ENCODE measurements around the gene PRELP.

Gene PRELP

DNA sequence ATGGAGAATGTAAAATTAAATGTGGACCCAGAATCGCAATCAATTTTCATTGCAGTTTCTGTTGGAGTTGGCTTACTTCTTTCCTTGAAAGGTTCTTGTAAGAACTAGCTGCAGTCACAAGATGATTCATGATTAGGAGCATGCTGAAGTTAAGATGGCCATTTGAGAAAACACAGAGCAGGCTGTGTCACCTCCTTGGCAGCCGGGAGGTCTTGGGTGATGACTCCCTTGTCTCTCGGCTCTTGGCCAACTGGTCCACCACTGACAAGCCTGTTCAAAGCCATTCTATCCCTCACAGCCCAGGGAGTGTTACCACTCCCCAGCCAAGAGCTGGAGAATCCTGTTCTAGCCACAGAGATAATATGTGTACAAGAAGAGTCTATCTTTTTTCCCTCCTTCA, 58.9 kb downstream of the PRELP start:
- DNase-seq (ENCODE audit: low spot score in 2 of 2): no peak
- H3K4me3 ChIP-seq: no peak overlapping the region
- H3K27me3 ChIP-seq (ENCODE audit: low read depth): no peaks in the 10 kb centered on the region
- no peaks in the 10 kb centered on the region for H3K4me1 ChIP-seq
- in situ Hi-C loops (cut with MboI; ENCODE audit: low sequenced_read_pairs): no loop called here
- H3K9me3 ChIP-seq: no peaks in the 10 kb centered on the region
- H3K36me3 ChIP-seq (replicated peaks): no peaks in the 10 kb centered on the region

DNA sequence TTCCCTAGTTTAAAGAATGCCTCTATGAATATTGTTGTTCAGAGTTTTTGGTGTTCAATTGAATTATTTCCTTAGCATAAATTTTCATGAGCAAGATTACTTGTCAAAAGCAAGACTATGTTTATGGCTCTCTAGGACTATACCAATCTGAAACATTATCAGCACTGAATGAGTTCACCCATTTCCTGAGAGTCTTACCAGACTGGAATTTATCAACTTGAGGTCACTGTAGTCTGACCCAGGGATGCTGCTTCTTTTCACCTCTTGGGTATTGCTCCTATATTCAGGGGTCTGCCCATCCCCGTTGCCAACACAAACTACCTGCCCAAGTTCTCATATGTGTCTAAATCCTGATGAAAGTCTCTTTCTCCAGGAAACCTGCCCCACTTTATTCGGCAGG, 61.0 kb downstream of the PRELP start:
- no peak for DNase-seq (ENCODE audit: low spot score in 2 of 2)
- no peaks in the 10 kb centered on the region for H3K36me3 ChIP-seq (replicated peaks)
- in situ Hi-C loops (cut with MboI; ENCODE audit: low sequenced_read_pairs): no loop called here
- H3K4me1 ChIP-seq: no peaks in the 10 kb centered on the region
- no peaks in the 10 kb centered on the region for H3K27me3 ChIP-seq (ENCODE audit: low read depth)
- no peak overlapping the region for H3K4me3 ChIP-seq
- no peaks in the 10 kb centered on the region for H3K9me3 ChIP-seq

DNA sequence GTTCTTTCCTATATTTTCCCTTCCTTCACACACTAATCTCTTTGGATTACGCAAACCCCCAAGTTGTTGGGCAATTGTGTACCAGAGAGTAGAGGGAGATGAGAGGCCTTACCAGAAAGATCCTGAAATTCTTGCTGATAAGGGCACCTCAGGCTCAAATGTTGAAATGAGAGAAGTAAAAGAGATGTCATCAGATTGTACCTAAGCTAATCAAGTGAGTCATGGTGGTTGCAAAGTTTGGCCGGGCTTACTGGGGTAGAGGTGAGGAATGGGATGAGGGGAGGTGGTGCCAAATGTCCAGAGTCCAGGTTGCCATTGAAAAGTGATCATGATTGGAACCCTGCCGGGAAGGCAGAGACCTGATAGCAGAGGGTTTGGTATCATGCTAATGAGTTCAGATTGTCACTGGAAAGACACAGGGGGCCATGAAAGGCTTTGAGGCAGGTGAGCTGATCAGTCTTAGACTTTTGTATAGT, 61.4 kb downstream of the PRELP start:
- no peaks in the 10 kb centered on the region for H3K36me3 ChIP-seq (replicated peaks)
- in situ Hi-C loops (cut with MboI; ENCODE audit: low sequenced_read_pairs): no loop called here
- DNase-seq (ENCODE audit: low spot score in 2 of 2): no peak
- no peaks in the 10 kb centered on the region for H3K4me1 ChIP-seq
- H3K4me3 ChIP-seq: no peak overlapping the region
- no peaks in the 10 kb centered on the region for H3K27me3 ChIP-seq (ENCODE audit: low read depth)
- H3K9me3 ChIP-seq: no peaks in the 10 kb centered on the region

DNA sequence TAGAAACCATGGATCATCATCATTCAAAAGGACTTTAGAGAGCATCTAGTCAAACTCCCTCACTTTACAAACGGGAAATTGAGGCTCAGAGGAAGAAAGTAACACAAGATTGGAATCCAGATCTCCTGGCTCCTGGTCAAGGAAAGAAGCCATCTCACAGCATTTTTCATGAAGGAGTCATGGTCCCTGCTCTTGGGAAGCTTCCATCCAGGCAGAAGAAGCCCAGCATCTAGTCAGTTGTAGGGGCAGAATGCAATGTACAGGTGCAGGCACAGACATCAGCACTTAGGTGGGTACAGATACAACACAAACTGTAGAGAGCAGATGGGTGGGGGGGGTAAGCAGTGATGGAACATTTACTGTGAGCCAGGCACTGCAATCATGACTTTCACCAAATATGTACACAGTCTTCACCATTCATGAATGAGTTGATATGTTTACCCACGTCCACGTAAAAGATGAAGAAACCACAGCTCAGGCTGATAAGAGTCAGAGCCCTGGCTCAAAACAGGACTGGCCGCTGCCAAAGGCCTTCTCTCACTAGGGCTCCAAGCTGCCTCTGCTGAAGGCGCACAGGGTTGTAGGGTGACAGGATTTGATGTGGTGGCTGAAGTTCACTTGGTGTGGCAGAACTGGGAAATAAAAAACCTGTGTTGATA, 62.3 kb downstream of the PRELP start:
- Histone ChIP-seq H3K9me3 (no peaks in the 10 kb centered on the region), H3K27me3 (ENCODE audit: low read depth) (no peaks in the 10 kb centered on the region), H3K36me3 (replicated peaks) (no peaks in the 10 kb centered on the region), H3K4me3 (no peak overlapping the region), H3K4me1 (no peaks in the 10 kb centered on the region)
- DNase-seq (ENCODE audit: low spot score in 2 of 2): no peak
- in situ Hi-C loops (cut with MboI; ENCODE audit: low sequenced_read_pairs): no loop called here

DNA sequence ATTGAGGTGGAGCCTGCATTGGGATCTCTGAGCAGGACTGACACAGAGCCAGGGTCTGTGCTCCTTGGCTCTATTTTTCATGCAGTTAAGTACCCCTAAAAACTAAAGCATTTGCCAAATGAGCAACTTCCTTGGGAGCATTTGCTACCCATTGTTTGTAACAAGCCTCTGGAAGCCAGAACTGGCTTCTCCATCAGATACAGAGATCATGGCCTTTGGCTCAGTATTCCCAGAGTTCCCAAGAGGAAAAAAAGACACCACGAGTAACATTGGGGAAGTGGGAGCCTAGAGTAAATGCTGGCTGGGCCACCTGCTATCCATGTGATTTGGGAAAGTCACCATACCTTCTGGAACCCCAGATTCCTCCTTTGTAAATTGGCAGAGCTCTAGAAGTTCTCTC, 63.1 kb downstream of the PRELP start:
- no peak for DNase-seq (ENCODE audit: low spot score in 2 of 2)
- no peak overlapping the region for H3K4me3 ChIP-seq
- in situ Hi-C loops (cut with MboI; ENCODE audit: low sequenced_read_pairs): no loop called here
- H3K36me3 ChIP-seq (replicated peaks): no peaks in the 10 kb centered on the region
- no peaks in the 10 kb centered on the region for H3K9me3 ChIP-seq
- H3K4me1 ChIP-seq: no peaks in the 10 kb centered on the region
- no peaks in the 10 kb centered on the region for H3K27me3 ChIP-seq (ENCODE audit: low read depth)

DNA sequence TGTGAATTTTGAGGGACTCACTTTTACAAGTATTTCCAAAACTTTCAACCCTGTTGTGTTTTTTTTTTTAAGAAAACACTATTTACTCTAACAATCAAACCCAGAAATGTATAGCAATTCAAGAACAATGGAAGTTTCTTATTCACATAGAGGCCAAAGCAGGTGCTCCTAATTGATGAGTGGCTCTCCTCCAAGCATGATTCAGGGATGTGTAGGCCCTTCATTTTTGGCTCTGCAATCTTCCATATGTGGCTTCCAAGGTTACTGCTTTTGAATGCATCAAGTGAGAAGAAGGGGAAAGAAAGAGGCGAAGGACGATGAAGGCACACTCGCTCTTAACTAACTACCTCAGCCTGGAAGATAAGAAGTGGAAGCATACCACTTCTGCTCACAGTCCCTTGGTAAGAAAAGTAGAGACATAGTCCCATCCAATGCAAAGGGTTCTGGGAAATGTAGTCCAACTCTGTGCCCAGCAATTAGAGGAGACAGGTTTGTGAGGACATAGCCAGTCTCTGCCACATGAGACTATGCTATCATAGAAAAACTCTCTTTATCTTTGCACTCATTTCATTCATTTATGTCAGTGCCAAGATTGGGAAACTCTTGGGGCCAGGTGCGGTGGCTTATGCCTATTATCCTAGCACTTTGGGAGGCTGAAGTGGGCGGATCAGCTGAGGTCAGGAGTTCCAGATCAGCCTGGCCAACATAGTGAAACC, 64.4 kb downstream of the PRELP start:
- in situ Hi-C loops (cut with MboI; ENCODE audit: low sequenced_read_pairs): no loop called here
- H3K36me3 ChIP-seq (replicated peaks): no peaks in the 10 kb centered on the region
- H3K4me1 ChIP-seq: peaks cover 9% of the 10 kb centered on the region
- no peak overlapping the region for H3K4me3 ChIP-seq
- no peaks in the 10 kb centered on the region for H3K27me3 ChIP-seq (ENCODE audit: low read depth)
- DNase-seq (ENCODE audit: low spot score in 2 of 2): no peak
- H3K9me3 ChIP-seq: no peaks in the 10 kb centered on the region
